Muscle layer of duodenum (tissue), 2 donors: Measurements from ENCODE around the gene OLIG2.
A peak's percentile ranks its signal among the peaks of the same experiment; 100 is the strongest.

Source experiments
- H3K27ac ChIP-seq: one replicate; pipeline ENCODE4 v1.7.0; 2013; ENCODE audit warnings: mild to moderate bottlenecking, low read length
- H3K27me3 ChIP-seq: one replicate; pipeline ENCODE4 v1.7.0; 2013; ENCODE audit warnings: low read depth, mild to moderate bottlenecking, control low read depth, low read length
- H3K36me3 ChIP-seq, 2 donors: one replicate each; pipeline ENCODE4 v1.7.0; 2013; ENCODE audit warnings: low read length in 2 of 2, control low read depth in 1 of 2, mild to moderate bottlenecking in 1 of 2; ENCODE audit not compliant: insufficient read depth in 2 of 2, control insufficient read depth in 1 of 2
- H3K4me1 ChIP-seq, 2 donors: one replicate each; pipeline ENCODE4 v1.7.0; 2013; ENCODE audit warnings: low read length in 2 of 2, mild to moderate bottlenecking in 2 of 2, control low read depth in 1 of 2, moderate library complexity in 1 of 2; ENCODE audit not compliant: insufficient read depth in 2 of 2, control insufficient read depth in 1 of 2
- H3K4me3 ChIP-seq, 2 donors: one replicate each; pipeline ENCODE4 v1.7.0; 2013; ENCODE audit warnings: low read length in 2 of 2, low read depth in 1 of 2, mild to moderate bottlenecking in 1 of 2
- H3K9me3 ChIP-seq, 2 donors: one replicate each; pipeline ENCODE4 v1.7.0; 2013; ENCODE audit warnings: low read length in 2 of 2, control low read depth in 1 of 2, mild to moderate bottlenecking in 1 of 2; ENCODE audit not compliant: control insufficient read depth in 1 of 2
- donor health status: healthy.

Gene OLIG2

DNA sequence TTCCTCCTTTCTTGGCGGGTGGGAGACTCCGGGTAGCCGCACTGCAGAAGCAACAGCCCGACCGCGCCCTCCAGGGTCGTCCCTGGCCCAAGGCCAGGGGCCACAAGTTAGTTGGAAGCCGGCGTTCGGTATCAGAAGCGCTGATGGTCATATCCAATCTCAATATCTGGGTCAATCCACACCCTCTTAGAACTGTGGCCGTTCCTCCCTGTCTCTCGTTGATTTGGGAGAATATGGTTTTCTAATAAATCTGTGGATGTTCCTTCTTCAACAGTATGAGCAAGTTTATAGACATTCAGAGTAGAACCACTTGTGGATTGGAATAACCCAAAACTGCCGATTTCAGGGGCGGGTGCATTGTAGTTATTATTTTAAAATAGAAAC is 2.5 kb downstream of the OLIG2 start:
- Histone ChIP-seq H3K27me3 (peaks cover 91% of the 10 kb centered on the region), H3K36me3 (no peaks in the 10 kb centered on the region), H3K4me3 (no peak overlapping the region), H3K9me3 (no peaks in the 10 kb centered on the region), H3K4me1 (peaks cover 3 to 53% of the 10 kb centered on the region in 2 donors), H3K27ac (no peak overlapping the region)

- H3K36me3 ChIP-seq, result no peaks in the 10 kb centered on the region
- H3K4me3 ChIP-seq, result peak overlapping the region in 1 of 2 donors; percentile 41
- H3K27me3 ChIP-seq, result peaks cover 90% of the 10 kb centered on the region
- H3K4me1 ChIP-seq, result peaks cover 3 to 47% of the 10 kb centered on the region in 2 donors
- no peaks in the 10 kb centered on the region for H3K9me3 ChIP-seq
- no peak overlapping the region for H3K27ac ChIP-seq
These were observed 3.1 kb downstream of the OLIG2 start for GRCh38 chr21:33028773-33029384.

DNA sequence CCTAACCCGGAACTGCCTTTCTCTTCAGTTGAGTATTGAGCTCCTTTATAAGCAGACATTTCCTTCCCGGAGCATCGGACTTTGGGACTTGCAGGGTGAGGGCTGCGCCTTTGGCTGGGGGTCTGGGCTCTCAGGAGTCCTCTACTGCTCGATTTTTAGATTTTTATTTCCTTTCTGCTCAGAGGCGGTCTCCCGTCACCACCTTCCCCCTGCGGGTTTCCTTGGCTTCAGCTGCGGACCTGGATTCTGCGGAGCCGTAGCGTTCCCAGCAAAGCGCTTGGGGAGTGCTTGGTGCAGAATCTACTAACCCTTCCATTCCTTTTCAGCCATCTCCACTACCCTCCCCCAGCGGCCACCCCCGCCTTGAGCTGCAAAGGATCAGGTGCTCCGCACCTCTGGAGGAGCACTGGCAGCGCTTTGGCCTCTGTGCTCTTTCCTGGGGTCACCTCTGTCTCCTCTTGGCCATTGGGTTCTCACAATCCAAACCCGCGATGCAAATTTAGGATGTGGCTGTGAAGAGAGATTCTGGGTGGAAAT is 3.7 kb downstream of the OLIG2 start:
- H3K27ac ChIP-seq, result no peak overlapping the region
- H3K9me3 ChIP-seq, result no peaks in the 10 kb centered on the region
- H3K27me3 ChIP-seq, result peaks cover 86% of the 10 kb centered on the region
- peaks cover 3 to 42% of the 10 kb centered on the region in 2 donors for H3K4me1 ChIP-seq
- H3K4me3 ChIP-seq, result peak overlapping the region in 1 of 2 donors; percentile 41
- no peaks in the 10 kb centered on the region for H3K36me3 ChIP-seq

- Histone ChIP-seq H3K27ac (no peak overlapping the region), H3K36me3 (no peaks in the 10 kb centered on the region), H3K27me3 (peaks cover 85% of the 10 kb centered on the region), H3K4me3 (no peak overlapping the region), H3K4me1 (peaks cover 3 to 39% of the 10 kb centered on the region in 2 donors), H3K9me3 (no peaks in the 10 kb centered on the region)
These were observed 4.3 kb downstream of the OLIG2 start for GRCh38 chr21:33029975-33030461.

DNA sequence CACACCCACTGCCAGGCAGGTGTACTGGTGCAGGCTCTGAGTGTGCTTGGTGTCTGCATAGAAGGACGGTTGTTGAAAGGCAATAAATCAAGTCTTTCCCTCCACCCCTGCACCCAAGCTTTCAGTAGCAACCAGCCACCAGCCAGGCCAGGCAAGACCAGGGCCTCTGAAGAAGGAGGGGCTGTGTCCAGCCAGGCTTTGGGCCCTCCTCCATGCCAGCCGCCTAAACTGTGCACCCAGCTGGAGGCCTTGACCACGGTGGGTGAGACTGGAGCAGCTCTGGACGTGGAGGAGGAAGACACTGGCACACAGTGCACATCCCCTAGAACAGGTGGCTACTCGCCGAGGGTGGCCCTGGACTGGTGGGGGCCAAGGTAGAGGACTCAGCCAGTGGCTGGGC is 4.9 kb downstream of the OLIG2 start:
- Histone ChIP-seq H3K4me1 (peaks cover 3 to 33% of the 10 kb centered on the region in 2 donors), H3K9me3 (no peaks in the 10 kb centered on the region), H3K27me3 (peaks cover 79% of the 10 kb centered on the region), H3K4me3 (no peak overlapping the region), H3K36me3 (no peaks in the 10 kb centered on the region), H3K27ac (no peak overlapping the region)

- Histone ChIP-seq H3K4me3 (no peak overlapping the region), H3K4me1 (peaks cover 3 to 26% of the 10 kb centered on the region in 2 donors), H3K27ac (no peak overlapping the region), H3K27me3 (peaks cover 72% of the 10 kb centered on the region), H3K9me3 (no peaks in the 10 kb centered on the region), H3K36me3 (no peaks in the 10 kb centered on the region)
These were observed 5.6 kb downstream of the OLIG2 start for GRCh38 chr21:33031152-33031911.

DNA sequence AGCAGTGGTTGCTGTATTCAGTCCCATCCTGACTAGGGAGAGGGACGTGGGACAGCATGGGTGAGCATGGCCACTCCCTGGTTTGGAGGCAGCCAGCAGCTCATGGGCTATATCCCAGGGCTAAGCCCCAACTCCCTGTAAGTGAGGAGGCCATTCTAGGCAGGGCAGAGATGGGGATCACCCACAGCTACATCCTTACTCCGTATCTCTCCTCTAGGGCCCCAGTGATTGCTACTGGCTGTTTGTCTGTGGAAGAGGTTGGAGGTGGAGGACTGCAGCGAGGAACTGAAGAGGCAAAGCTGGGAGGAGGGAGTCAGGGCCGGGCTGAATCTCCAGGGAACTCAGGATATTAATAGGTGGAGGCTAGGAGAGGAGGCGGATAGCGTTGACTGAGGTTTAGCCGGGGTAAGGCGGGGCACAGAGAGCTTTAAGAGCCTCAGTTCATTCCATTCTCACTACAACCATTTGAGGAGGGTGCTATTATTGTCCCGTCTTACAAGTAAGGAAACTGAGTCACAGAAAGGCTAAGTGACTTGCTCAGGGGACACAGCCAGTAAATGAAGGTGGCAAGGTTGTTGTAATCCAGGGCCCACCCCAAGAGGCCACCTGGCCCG is 6.8 kb downstream of the OLIG2 start:
- Histone ChIP-seq H3K27ac (no peak overlapping the region), H3K27me3 (peaks cover 61% of the 10 kb centered on the region), H3K9me3 (no peaks in the 10 kb centered on the region), H3K36me3 (no peaks in the 10 kb centered on the region), H3K4me1 (peaks cover 3 to 16% of the 10 kb centered on the region in 2 donors), H3K4me3 (no peak overlapping the region)

- Histone ChIP-seq H3K9me3 (no peaks in the 10 kb centered on the region), H3K4me1 (peaks cover 3 to 8% of the 10 kb centered on the region in 2 donors), H3K27me3 (peaks cover 54% of the 10 kb centered on the region), H3K27ac (no peak overlapping the region), H3K36me3 (no peaks in the 10 kb centered on the region), H3K4me3 (no peak overlapping the region)
These were observed 7.6 kb downstream of the OLIG2 start for GRCh38 chr21:33033094-33033951.

DNA sequence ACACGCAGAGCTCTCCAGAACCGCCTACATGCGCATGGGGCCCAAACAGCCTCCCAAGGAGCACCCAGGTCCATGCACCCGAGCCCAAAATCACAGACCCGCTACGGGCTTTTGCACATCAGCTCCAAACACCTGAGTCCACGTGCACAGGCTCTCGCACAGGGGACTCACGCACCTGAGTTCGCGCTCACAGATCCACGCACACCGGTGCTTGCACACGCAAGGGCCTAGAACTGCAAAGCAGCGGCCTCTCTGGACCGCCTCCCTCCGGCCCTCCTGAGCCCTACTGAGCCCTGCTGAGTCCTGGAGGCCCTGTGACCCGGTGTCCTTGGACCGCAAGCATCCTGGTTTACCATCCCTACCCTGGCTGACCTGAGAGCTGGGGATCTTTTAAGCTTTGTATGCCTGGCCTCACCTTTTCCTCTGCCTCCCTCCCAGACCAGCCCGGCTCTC is 8.3 kb downstream of the OLIG2 start:
- H3K27me3 ChIP-seq, result peaks cover 48% of the 10 kb centered on the region

GRCh38 chr21:33035147-33035546 is 9.4 kb downstream of the OLIG2 start:
- Histone ChIP-seq H3K4me3 (no peak overlapping the region), H3K27me3 (peaks cover 37% of the 10 kb centered on the region)

More for the DNA sequence above, 8.3 kb downstream of the OLIG2 start:
- H3K4me3 ChIP-seq, result no peak overlapping the region
- H3K36me3 ChIP-seq, result no peaks in the 10 kb centered on the region
- H3K27ac ChIP-seq, result no peak overlapping the region
- H3K4me1 ChIP-seq, result peaks cover 1 to 3% of the 10 kb centered on the region in 2 donors
- no peaks in the 10 kb centered on the region for H3K9me3 ChIP-seq

More at GRCh38 chr21:33035147-33035546, 9.4 kb downstream of the OLIG2 start:
- no peaks in the 10 kb centered on the region for H3K36me3 ChIP-seq
- H3K27ac ChIP-seq, result no peak overlapping the region
- no peaks in the 10 kb centered on the region for H3K4me1 ChIP-seq
- no peaks in the 10 kb centered on the region for H3K9me3 ChIP-seq
